GM12878 (cell line): ENCODE measurements around the gene AOC3. TPM values are rescaled to one million over a fixed set of nuclear protein-coding genes. Genes with fewer than 3 reads are reported as not detected.

ENCODE experiments used
- ATAC-seq: fragments of 200-7000 bp; cut with Tn5 transposase; 3 replicates; pipeline ENCODE4 v1.9.1; 2020; ENCODE audit warnings: mild to moderate bottlenecking, moderate library complexity
- BruUV-seq: library from RNA; stranded (reverse); fragments of 400-500 nt; replicated peaks from 2 replicates; lab custom pipeline; 2021; lab: Mats Ljungman, UMichigan
- CTCF ChIA-PET: fragments of 300-600 bp; sonication (Branson Sonifier 250); formaldehyde crosslinking; extraction: SDS; loops from one replicate; lab custom pipeline; 2021; ENCODE audit warnings: inconsistent platforms; lab: Yijun Ruan, JAX
- POLR2A ChIA-PET: fragments of 350-600 bp; formaldehyde crosslinking; extraction: SDS; loops from one replicate; lab custom pipeline; 2021; ENCODE audit warnings: inconsistent platforms; lab: Charles Lee
- RAD21 ChIA-PET: fragments of 300-600 bp; sonication (Branson Sonifier 250); formaldehyde crosslinking; loops from one replicate; lab custom pipeline; 2023; ENCODE audit warnings: antibody characterized with exemption; ENCODE audit not compliant: unreplicated experiment; lab: Charles Lee
- SMC1A ChIA-PET: fragments of 300-600 bp; sonication (Branson Sonifier 250); formaldehyde crosslinking; loops from one replicate; lab custom pipeline; 2023; ENCODE audit not compliant: unreplicated experiment, uncharacterized antibody; lab: Charles Lee
- DNase-seq: peaks from one replicate; pipeline ENCODE4 v3.0.0-alpha.2; 2011; ENCODE audit warnings: low read depth, low spot score
- FAIRE-seq: peaks from 3 replicates; lab custom pipeline; 2011; peaks lifted over from hg19 to GRCh38; lab: Jason Lieb, UNC
- H2AFZ ChIP-seq: 2 replicates; pipeline ENCODE4 v1.6.0; 2011; ENCODE audit warnings: low read depth, low read length, control low read depth; ENCODE audit not compliant: control insufficient read depth
- H3K27ac ChIP-seq: 2 replicates; pipeline ENCODE4 v1.5.1; 2011; ENCODE audit warnings: control low read depth; ENCODE audit not compliant: control insufficient read depth, insufficient read depth
- H3K27me3 ChIP-seq, 2 experiments: replicated peaks in 1 of 2; 2 replicates each; pipeline versions ENCODE4 v1.6.0 to v1.6.1; 2011; ENCODE audit warnings: low read length in 1 of 2; ENCODE audit not compliant: control insufficient read depth in 2 of 2, insufficient read depth in 2 of 2
- H3K36me3 ChIP-seq, 2 experiments: 2 replicates each; pipeline ENCODE4 v1.5.1; 2011; ENCODE audit warnings: low read length in 1 of 2; ENCODE audit not compliant: control insufficient read depth in 2 of 2, insufficient read depth in 2 of 2
- H3K4me1 ChIP-seq: 2 replicates; pipeline ENCODE4 v1.6.1; 2011; ENCODE audit warnings: mild to moderate bottlenecking, low read length, moderate library complexity, mixed read lengths; ENCODE audit not compliant: control insufficient read depth, insufficient read depth
- H3K4me2 ChIP-seq: 2 replicates; pipeline ENCODE4 v1.6.0; 2011; ENCODE audit warnings: control low read depth; ENCODE audit not compliant: control insufficient read depth, insufficient read depth
- H3K4me3 ChIP-seq: fragments of 200-600 bp; sonication (generic); 2 replicates; pipeline ENCODE4 v1.5.1; 2016
- H3K79me2 ChIP-seq: 2 replicates; pipeline ENCODE4 v1.6.0; 2011; ENCODE audit warnings: low read length; ENCODE audit not compliant: control insufficient read depth, insufficient read depth
- H3K9ac ChIP-seq: 2 replicates; pipeline ENCODE4 v1.8.0; 2011; ENCODE audit warnings: low read length, control low read depth, mixed read lengths; ENCODE audit not compliant: control insufficient read depth, insufficient read depth
- H3K9me3 ChIP-seq: replicated peaks from 3 replicates; pipeline ENCODE4 v1.5.1; 2011; ENCODE audit warnings: mild to moderate bottlenecking, low read length; ENCODE audit not compliant: control insufficient read depth, insufficient read depth
- H4K20me1 ChIP-seq: 2 replicates; pipeline ENCODE4 v1.6.0; 2011; ENCODE audit not compliant: control insufficient read depth, insufficient read depth
- CUX1 ChIP-seq: IDR thresholded peaks from 2 replicates; pipeline ENCODE4 v1.6.1; 2012; ENCODE audit warnings: improper control_type of control experiment, low read depth, low read length; ENCODE audit not compliant: insufficient replicate concordance
- NFYA ChIP-seq: IDR thresholded peaks from 2 replicates; pipeline ENCODE4 v1.6.1; 2011; ENCODE audit warnings: low read depth, mild to moderate bottlenecking, low read length, improper control_type of control experiment, borderline replicate concordance
- NR2C1 ChIP-seq: fragments of 450-650 bp; IDR thresholded peaks from 2 replicates; pipeline ENCODE4 v1.6.1; 2017; ENCODE audit warnings: antibody characterized with exemption, mild to moderate bottlenecking, moderate library complexity
- NR2C2 ChIP-seq: IDR thresholded peaks from 2 replicates; pipeline ENCODE4 v1.6.1; 2011; ENCODE audit warnings: borderline replicate concordance, low read depth; ENCODE audit not compliant: control insufficient read depth, insufficient read length
- PML ChIP-seq: IDR thresholded peaks from 2 replicates; pipeline ENCODE4 v1.6.1; 2012; ENCODE audit warnings: low read length, inconsistent platforms
- SMC3 ChIP-seq: IDR thresholded peaks from 2 replicates; pipeline ENCODE4 v1.6.1; 2011; ENCODE audit warnings: low read length, improper control_type of control experiment, borderline replicate concordance
- TCF3 ChIP-seq: IDR thresholded peaks from 2 replicates; pipeline ENCODE4 v1.6.1; 2012; ENCODE audit warnings: low read depth, mild to moderate bottlenecking, low read length, borderline replicate concordance; ENCODE audit not compliant: insufficient read depth
- YY1 ChIP-seq: IDR thresholded peaks from 2 replicates; pipeline ENCODE4 v1.6.1; 2011; ENCODE audit warnings: low read depth, mild to moderate bottlenecking, low read length
- WGBS: methylation state at CpG from one replicate; pipeline ENCODE4 v1.1.6; 2016; ENCODE audit warnings: low lambda C conversion rate; ENCODE audit not compliant: insufficient replicate concordance, insufficient coverage; ENCODE audit errors: missing lambda C conversion rate; 5-methylcytosine and 5-hydroxymethylcytosine counted together
- in situ Hi-C: fragments of 300-500 bp; cut with MboI; formaldehyde crosslinking; loops from 9 replicates; pipeline ENCODE4 v1.14.3; 2018; ENCODE audit warnings: mixed read lengths
- intact Hi-C: fragments of 100-400 bp; cut with micrococcal nuclease; formaldehyde crosslinking; loops from one replicate; pipeline ENCODE4 v1.14.2; 2022; ENCODE audit not compliant: unreplicated experiment
- polyA plus RNA-seq, 11 experiments: library from polyadenylated mRNA; depleted of rRNA in 4 of 11; unstranded in 6 of 11; stranded (reverse) in 5 of 11; fragments of >200 nt; fragmentation: Nextera tagmentation in 4 of 11; fragmentation: Illumina TruSeq in 1 of 11; extraction: Ambion mirVana in 4 of 11; extraction: Trizol in 1 of 11; gene quantifications; 1 replicate in 1 of 11; 2 replicates in 10 of 11; pipeline versions ENCODE4 v1.2.1 to v1.2.3, GENCODE V29; 2011 to 2016; ENCODE audit warnings: inconsistent platforms in 2 of 11, missing spikeins in 2 of 11, low read depth in 1 of 11
- total RNA-seq, 4 experiments: library from RNA; depleted of rRNA in 3 of 4; stranded (reverse); fragments of >200 nt in 3 of 4; fragmentation: Illumina TruSeq in 1 of 4; extraction: Trizol in 1 of 4; gene quantifications; 2 replicates each; pipeline versions ENCODE4 v1.2.1 to v1.2.3, GENCODE V29; 2013 to 2021
- TF ChIP-seq, protein P1 (sequence below): IDR thresholded peaks from 2 replicates; pipeline ENCODE4 v1.6.1; 2012; ENCODE audit warnings: low read depth, low read length, improper control_type of control experiment

The AOC3 gene
- total and polyA plus RNA-seq, 10 of the 15 experiments (the other 5 are each of a cell fraction or from before 2014, with no cell fraction given), result 0.02 to 0.91 (median 0.34) TPM; not detected in 2

- H3K79me2 ChIP-seq, result no peaks in the 10 kb centered on the region
- no peak within 1 kb of the TSS for H3K4me3 ChIP-seq
- H3K4me1 ChIP-seq, result no peaks in the 10 kb centered on the region
- no peak for DNase-seq
- TF ChIP-seq SMC3 (no peak), NFYA (no peak), YY1 (no peak), CUX1 (no peak), TCF3 (no peak), NR2C1 (no peak), NR2C2 (no peak), PML (no peak)
- TF ChIP-seq, protein P1, sequence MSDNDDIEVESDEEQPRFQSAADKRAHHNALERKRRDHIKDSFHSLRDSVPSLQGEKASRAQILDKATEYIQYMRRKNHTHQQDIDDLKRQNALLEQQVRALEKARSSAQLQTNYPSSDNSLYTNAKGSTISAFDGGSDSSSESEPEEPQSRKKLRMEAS, result no peak
- no peak within 1 kb of the TSS for H3K9ac ChIP-seq
- in situ Hi-C loops, result no loop called here
- WGBS, result 52% methylated on average over 12 of the region's 12 CpGs
- no peaks in the 10 kb centered on the region for H3K27me3 ChIP-seq
- H2AFZ ChIP-seq, result no peak within 1 kb of the TSS
- ChIA-PET RAD21 (no interaction called here), SMC1A (no interaction called here), POLR2A (no interaction called here), CTCF (no interaction called here)
- no peak within 1 kb of the TSS for H3K27ac ChIP-seq
- no peaks in the 10 kb centered on the region for H3K36me3 ChIP-seq
- no peaks in the 10 kb centered on the region for H3K9me3 ChIP-seq
- H4K20me1 ChIP-seq, result no peaks in the 10 kb centered on the region
- FAIRE-seq, result no peak
- no peak within 1 kb of the TSS for H3K4me2 ChIP-seq
- intact Hi-C loops, result no loop called here
- ATAC-seq, result no peak
- no TSS peak for BruUV-seq
These were observed 49.7 kb downstream of the AOC3 start, which contains the start of gene G6PC1 for GRCh38 chr17:42900460-42901331. G6PC1 (plus strand) TSS chr17:42900799; CDS start chr17:42900877, 78 bp downstream.
